GM19239 (cell line): ENCODE data around the gene SCTR.
A peak's percentile ranks its signal among the peaks of the same experiment; 100 is the strongest.

Source experiments
- DNase-seq: peaks from one replicate; pipeline ENCODE4 v3.0.0; 2011; ENCODE audit warnings: low spot score; ENCODE audit not compliant: insufficient read length
- FAIRE-seq: peaks from 2 replicates; lab custom pipeline; 2011; peaks lifted over from hg19 to GRCh38; lab: Jason Lieb, UNC

The SCTR gene

GRCh38 chr2:119476301-119477112 is 47.8 kb downstream of the SCTR start:
- DNase-seq (peak; percentile 67), FAIRE-seq (peak; percentile 66)

- FAIRE-seq = no peak
- no peak for DNase-seq
Measured at GRCh38 chr2:119475857-119476244, 48.4 kb downstream of the SCTR start.

DNA sequence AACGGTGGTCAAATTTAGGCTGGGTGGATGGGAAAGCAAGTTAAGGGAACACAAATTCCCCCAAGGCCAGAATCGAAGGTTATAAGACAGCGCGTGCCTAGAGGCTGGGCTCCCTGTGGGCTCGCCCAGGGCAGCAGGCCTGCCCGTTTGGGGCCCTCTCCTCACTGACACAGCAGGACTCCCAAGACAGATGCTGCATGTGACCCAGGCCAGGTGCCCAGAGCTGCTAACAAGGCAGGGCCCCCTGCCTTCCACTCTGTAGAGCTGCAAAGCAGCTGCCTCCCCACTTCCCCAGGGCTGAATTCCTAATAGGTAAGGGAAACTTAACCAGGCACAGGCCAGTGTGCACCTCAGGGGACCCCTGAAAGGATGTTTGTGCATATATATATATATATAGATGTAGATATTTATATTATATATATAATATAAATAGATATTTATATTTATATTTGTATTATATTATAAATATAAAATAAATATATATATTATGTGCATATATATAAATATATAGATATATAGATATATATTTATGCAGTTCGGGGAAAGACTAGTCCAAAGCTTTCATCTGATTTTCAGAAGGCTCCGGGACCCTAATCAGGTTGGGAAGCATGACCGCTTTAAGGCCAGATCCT is 48.9 kb downstream of the SCTR start:
- FAIRE-seq (no peak), DNase-seq (no peak)

DNA sequence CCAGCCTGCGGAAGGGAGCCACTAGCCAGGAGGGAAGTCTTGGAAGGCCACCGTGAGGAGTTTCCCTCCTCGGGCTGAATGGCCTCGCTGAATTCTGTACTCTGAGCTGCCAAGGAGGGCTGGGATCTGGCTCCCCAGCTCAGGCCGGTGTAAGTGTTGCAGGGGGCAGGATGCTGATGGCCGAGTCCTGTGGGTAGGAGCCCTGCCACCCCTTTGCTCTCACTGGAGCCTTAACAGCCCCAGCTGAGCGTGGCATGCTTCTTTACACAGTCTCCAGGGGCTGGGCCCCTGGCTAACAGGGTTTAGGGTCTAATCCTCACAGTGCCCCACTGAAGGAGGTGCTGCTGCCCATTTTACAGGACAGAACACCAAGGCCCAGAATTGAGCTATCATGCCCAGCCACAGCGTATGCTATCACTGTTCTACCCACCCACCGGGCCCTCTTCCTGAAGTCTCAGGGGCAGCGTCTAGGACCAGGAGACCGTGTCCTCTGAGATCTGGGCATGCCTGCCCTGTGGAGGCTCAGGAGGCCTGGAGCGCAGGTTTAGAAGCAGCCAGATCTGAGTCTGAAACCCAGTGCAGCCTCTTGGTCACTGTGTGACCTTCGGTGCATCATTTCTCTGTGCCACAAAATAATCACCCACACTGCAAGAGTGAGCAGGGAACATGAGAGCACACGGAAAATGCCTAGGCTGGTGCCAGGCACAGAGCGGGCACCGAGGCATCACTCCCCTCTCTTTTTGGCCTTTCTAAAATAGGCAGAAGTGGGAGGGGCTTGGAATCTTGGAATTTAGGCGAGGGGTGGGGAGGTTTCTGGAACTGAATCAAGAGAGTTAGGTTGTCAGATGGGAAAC is 49.7 kb downstream of the SCTR start:
- no peak for DNase-seq
- no peak for FAIRE-seq

GRCh38 chr2:119473621-119474370 is 50.5 kb downstream of the SCTR start:
- DNase-seq (no peak), FAIRE-seq (no peak)

- FAIRE-seq = no peak
Measured at GRCh38 chr2:119472749-119473148, 51.5 kb downstream of the SCTR start.

DNA sequence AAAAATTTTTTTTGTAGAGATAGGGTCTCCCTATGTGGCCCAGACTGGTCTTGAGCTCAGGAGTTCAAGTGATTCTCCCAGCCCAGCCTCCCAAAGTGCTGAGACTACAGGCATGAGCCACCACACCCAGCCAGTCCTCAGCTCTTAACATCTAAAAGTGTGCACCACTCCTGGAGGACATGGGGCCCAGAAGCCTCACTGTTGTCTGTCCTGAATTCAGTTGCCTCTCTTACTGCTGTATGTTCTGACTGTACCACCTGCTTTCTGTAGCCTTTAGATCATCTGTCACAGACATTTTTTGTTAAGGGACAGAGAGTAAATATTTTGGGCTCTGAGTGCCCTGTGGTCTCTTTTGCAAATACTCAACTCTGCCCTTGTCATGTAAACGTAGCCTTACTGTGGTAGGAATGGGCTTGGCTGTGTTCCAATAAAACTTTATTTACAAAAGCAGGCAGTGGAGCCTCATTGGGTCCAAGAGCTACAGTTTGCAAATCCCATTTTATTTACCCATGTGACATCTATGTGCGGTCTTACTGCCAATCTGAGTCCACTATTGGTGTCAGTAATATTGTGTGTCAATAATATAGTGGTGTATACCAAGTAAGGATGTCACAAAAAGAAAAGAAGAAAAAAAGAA is 54.5 kb downstream of the SCTR start:
- FAIRE-seq (no peak), DNase-seq (no peak)

More at GRCh38 chr2:119472749-119473148, 51.5 kb downstream of the SCTR start:
- no peak for DNase-seq

DNA sequence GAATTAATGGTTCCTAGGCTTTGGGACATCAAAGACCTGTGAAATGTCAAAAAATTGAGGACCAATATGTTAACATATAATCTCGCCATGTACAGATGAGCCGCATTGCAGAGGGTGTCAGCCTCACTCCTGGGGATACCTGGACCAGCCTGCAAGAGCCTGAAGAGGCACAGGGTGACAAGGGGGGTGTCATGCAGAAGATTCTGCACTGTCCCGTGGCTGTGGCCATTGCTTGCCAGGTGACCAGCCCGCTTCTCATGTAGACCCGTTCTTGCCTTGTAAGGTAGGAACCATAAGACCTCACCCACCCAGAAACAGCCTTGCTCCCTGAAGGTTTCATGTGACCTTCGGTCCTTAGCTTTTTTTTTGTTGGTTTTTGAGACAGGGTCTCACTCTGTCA is 55.2 kb downstream of the SCTR start:
- DNase-seq = no peak
- no peak for FAIRE-seq

GRCh38 chr2:119468154-119468955 is 55.9 kb downstream of the SCTR start:
- FAIRE-seq = no peak
- DNase-seq = no peak

GRCh38 chr2:119466373-119466772 is 57.9 kb downstream of the SCTR start:
- DNase-seq (no peak), FAIRE-seq (no peak)

DNA sequence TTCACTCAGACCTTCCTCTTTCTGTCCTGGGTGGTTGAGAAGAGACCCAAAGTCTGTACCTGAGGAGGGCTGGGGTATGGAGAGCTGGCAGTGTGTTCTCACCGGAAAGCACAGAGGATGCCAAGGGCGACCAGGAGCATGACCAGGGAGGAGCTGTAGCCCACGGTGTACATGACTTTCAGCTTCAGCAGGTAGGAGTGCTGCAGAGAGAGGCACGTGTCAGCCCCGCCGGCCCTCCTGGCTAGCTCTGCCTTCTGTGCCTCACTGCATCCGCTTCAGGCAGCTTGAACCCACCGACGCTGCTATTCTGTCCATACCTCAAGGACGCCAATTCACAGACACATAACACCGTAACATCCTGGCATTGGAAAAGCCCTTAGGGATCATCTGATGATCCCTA is 58.6 kb downstream of the SCTR start:
- no peak for DNase-seq
- FAIRE-seq = no peak

DNA sequence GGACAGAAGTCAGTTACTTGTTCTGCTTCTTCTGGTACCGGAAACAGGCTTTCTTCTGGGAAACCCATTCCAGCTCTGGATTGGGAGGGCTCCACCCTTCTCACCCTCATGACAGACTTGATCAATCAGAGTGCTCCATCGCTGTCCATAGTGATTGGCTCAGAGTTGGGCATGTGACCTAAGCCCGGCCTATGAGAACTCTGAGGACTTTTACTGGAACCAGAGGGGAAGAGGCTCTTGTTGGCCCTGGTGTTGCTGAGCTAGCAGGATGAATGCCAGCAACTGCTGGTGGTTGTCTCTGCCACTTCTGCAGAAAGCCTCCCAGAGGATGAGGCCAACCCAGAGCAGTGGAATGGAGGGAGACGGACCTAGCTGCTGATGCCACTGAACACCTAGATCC is 59.3 kb downstream of the SCTR start:
- DNase-seq = no peak
- FAIRE-seq = no peak

- FAIRE-seq = no peak
- no peak for DNase-seq
Measured at GRCh38 chr2:119463990-119464389, 60.3 kb downstream of the SCTR start.

- FAIRE-seq = no peak
- no peak for DNase-seq
Measured at GRCh38 chr2:119463136-119463535, 61.1 kb downstream of the SCTR start.

GRCh38 chr2:119462574-119462973 is 61.7 kb downstream of the SCTR start:
- FAIRE-seq = no peak

DNA sequence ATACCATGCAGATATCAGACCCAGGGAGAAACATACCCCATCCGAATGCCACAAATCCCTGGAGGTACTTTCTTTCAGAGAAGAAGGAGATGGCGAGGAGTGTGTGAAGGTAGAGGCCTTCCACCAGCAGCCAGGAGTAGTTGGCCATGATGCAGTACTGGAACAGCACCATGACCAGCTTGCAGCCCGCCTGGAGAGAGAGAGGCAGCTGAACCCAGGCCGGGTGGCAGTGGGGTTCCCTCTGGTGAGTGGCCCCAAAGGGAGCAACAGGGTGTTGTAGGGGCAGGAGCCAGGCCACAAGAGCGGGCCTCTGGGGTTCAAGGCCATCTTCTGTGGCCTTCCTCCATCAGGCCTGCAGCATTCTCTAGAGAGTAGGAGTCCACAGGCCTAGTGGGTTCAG is 62.5 kb downstream of the SCTR start:
- DNase-seq (no peak), FAIRE-seq (no peak)

More at GRCh38 chr2:119462574-119462973, 61.7 kb downstream of the SCTR start:
- DNase-seq = no peak

DNA sequence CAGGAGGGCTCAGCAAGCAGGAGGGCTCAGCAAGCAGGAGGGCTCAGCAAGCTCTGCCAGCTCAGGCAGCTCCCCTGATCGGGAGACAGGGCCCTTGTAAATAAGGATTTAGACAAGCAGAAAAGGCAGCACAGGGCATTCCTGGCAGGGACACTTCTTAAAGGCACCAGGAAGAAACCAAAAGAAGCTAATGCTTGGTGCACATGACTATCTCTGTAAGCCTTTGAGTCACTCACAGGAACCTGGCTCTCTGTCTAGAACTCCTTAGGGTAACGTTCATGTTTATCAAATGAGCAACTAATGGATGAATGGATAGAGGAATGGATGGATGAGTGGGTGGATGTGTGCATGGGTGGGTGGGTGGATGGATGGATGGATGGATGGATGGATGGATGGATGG is 64.2 kb downstream of the SCTR start:
- FAIRE-seq (no peak), DNase-seq (no peak)

DNA sequence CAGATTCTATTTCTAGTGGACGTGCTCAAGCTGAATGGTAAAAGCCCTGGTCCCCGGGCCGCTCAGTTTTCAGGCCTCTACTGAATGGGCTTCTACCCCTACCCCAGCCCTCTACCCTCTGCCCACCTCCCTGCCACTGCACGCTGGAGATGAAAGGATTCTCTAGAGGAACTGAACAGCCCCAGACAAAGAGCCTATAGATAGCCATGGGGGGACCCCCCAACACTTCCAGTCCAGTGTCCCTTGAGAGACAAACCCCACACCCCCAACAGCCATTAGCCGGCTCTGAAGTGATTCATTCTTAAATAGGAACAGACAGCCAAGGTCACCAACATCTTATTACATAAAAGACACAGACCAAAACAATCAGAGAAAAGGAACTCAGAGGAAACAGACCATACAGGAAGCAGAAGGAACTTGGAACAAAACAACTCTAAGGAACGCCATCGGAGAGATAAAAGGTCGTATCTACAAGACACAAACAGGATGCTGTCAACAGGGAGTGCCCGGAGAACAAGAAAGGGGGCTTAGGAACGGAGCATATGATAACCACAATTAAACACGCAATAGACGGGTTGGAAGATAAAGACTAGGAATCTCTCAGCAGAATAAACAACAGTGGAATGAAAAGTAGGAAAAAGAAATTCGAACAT is 69.1 kb downstream of the SCTR start:
- DNase-seq = no peak
- FAIRE-seq = no peak
